ENCODE results near the gene EPS15. TPM values are rescaled to one million over a fixed set of nuclear protein-coding genes. Genes with fewer than 3 reads are reported as not detected.

The EPS15 gene
- 139 TPM for total RNA-seq (ENCODE audit: unreplicated experiment)
- long read RNA-seq, partial matches to known transcripts, result 14 of 14 reads
- long read RNA-seq, other reads (novel, unspliced or antisense), result 0 of 14 reads

- TF ChIP-seq, protein P1, sequence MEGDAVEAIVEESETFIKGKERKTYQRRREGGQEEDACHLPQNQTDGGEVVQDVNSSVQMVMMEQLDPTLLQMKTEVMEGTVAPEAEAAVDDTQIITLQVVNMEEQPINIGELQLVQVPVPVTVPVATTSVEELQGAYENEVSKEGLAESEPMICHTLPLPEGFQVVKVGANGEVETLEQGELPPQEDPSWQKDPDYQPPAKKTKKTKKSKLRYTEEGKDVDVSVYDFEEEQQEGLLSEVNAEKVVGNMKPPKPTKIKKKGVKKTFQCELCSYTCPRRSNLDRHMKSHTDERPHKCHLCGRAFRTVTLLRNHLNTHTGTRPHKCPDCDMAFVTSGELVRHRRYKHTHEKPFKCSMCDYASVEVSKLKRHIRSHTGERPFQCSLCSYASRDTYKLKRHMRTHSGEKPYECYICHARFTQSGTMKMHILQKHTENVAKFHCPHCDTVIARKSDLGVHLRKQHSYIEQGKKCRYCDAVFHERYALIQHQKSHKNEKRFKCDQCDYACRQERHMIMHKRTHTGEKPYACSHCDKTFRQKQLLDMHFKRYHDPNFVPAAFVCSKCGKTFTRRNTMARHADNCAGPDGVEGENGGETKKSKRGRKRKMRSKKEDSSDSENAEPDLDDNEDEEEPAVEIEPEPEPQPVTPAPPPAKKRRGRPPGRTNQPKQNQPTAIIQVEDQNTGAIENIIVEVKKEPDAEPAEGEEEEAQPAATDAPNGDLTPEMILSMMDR (IDR thresholded peaks at IDR 0.05; ENCODE audit: partially characterized antibody, unreplicated experiment), result no peak
- DNase-seq, result peak; percentile 89
- peaks cover 19% of the 10 kb centered on the region for H3K4me1 Mint-ChIP-seq (ENCODE audit: low read depth, unreplicated experiment)
- H3K9me3 Mint-ChIP-seq (ENCODE audit: unreplicated experiment), result no peaks in the 10 kb centered on the region
- peak within 1 kb of the TSS; percentile 29 for H3K27ac Mint-ChIP-seq (ENCODE audit: unreplicated experiment)
- peak within 1 kb of the TSS; percentile 95 for H3K4me3 Mint-ChIP-seq (ENCODE audit: unreplicated experiment)
- H3K36me3 Mint-ChIP-seq (ENCODE audit: unreplicated experiment), result peaks cover 7% of the 10 kb centered on the region
- H3K27me3 Mint-ChIP-seq (ENCODE audit: unreplicated experiment), result peaks cover 1% of the 10 kb centered on the region
Measured at GRCh38 chr1:51519048-51519864, at the start of gene EPS15. Gene EPS15, minus strand, starts transcription at chr1:51519266. Its CDS starts 35 bp downstream, at chr1:51519231.

GRCh38 chr1:51568231-51568935, 49.3 kb upstream of the EPS15 start:
- Mint-ChIP-seq H3K4me3 (ENCODE audit: unreplicated experiment) (no peak overlapping the region), H3K27ac (ENCODE audit: unreplicated experiment) (no peak overlapping the region), H3K4me1 (ENCODE audit: low read depth, unreplicated experiment) (peaks cover 3% of the 10 kb centered on the region)

DNA sequence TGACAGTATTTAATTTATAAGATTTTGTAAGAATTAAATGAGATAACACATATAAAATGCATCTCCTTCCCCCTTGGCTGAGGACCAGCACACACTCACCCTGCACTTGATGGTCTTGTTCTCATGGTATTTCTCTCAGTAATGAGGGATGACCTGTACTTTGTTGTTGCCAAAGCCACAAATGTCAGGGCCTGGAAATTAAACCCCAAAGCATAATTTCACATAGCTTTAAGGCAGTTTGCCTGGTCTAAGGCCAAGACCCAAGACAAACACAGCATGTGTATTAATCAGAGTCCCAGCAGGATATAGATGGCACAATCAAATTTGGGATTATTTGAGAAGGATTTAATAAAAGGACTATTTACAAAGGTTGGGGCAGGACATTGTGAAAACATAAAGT, 48.6 kb upstream of the EPS15 start:
- H3K4me3 Mint-ChIP-seq (ENCODE audit: unreplicated experiment), result no peak overlapping the region

More at GRCh38 chr1:51568231-51568935, 49.3 kb upstream of the EPS15 start:
- no peaks in the 10 kb centered on the region for H3K9me3 Mint-ChIP-seq (ENCODE audit: unreplicated experiment)
- no peaks in the 10 kb centered on the region for H3K36me3 Mint-ChIP-seq (ENCODE audit: unreplicated experiment)
- DNase-seq, result no peak
- no peaks in the 10 kb centered on the region for H3K27me3 Mint-ChIP-seq (ENCODE audit: unreplicated experiment)
- TF ChIP-seq, protein P1 (IDR thresholded peaks at IDR 0.05; ENCODE audit: partially characterized antibody, unreplicated experiment), result no peak

DNA sequence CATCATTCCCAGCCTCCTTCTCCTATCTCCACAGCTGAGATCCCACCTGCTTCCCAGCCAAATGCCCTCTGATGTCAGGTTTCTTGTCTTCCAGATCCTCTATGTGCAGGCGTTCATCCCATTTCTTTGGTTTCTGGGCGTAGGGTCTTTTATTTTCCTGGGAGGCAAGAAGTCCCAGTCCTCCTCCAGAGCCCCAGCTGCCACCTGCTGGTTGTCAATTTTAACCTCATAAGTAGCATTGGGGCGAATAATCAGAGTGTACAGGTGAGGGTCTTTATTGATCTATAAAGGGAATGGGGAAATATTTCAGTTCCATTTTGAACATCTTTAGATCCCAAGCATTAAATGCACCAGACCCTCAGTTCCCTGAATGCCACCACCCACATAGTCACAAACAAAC, 47.2 kb upstream of the EPS15 start:
- no peaks in the 10 kb centered on the region for H3K9me3 Mint-ChIP-seq (ENCODE audit: unreplicated experiment)
- no peaks in the 10 kb centered on the region for H3K4me1 Mint-ChIP-seq (ENCODE audit: low read depth, unreplicated experiment)
- no peak overlapping the region for H3K4me3 Mint-ChIP-seq (ENCODE audit: unreplicated experiment)
- no peaks in the 10 kb centered on the region for H3K36me3 Mint-ChIP-seq (ENCODE audit: unreplicated experiment)
- TF ChIP-seq, protein P1 (IDR thresholded peaks at IDR 0.05; ENCODE audit: partially characterized antibody, unreplicated experiment), result no peak
- H3K27ac Mint-ChIP-seq (ENCODE audit: unreplicated experiment), result no peak overlapping the region
- no peaks in the 10 kb centered on the region for H3K27me3 Mint-ChIP-seq (ENCODE audit: unreplicated experiment)
- no peak for DNase-seq

More for the DNA sequence above, 48.6 kb upstream of the EPS15 start:
- Mint-ChIP-seq H3K4me1 (ENCODE audit: low read depth, unreplicated experiment) (peaks cover 3% of the 10 kb centered on the region), H3K9me3 (ENCODE audit: unreplicated experiment) (no peaks in the 10 kb centered on the region), H3K27me3 (ENCODE audit: unreplicated experiment) (no peaks in the 10 kb centered on the region), H3K27ac (ENCODE audit: unreplicated experiment) (no peak overlapping the region), H3K36me3 (ENCODE audit: unreplicated experiment) (no peaks in the 10 kb centered on the region)
- no peak for DNase-seq
- TF ChIP-seq, protein P1 (IDR thresholded peaks at IDR 0.05; ENCODE audit: partially characterized antibody, unreplicated experiment), result no peak

Data from glutamatergic neuron (in vitro differentiated cells).